Upper lobe of left lung (tissue), 6 donors: ENCODE data around the gene ADORA1. TPM values are rescaled to one million over a fixed set of nuclear protein-coding genes. Genes with fewer than 3 reads are reported as not detected.

ENCODE experiments used
- ATAC-seq, 2 donors: fragments of 200-7000 bp; cut with Tn5 transposase; one replicate each; pipeline ENCODE4 v1.9.1; 2022; ENCODE audit warnings: mild to moderate bottlenecking in 2 of 2, moderate library complexity in 2 of 2; ENCODE audit not compliant: low FRiP score in 2 of 2
- DNase-seq, 2 donors: peaks; one replicate each; pipeline ENCODE4 v3.0.0-alpha.2; 2019 to 2020
- H3K27ac ChIP-seq, 4 donors: fragments of 200-600 bp; sonication (generic); one replicate each; pipeline ENCODE4 v1.5.1; 2016 to 2019
- H3K27me3 ChIP-seq, 4 donors: fragments of 200-600 bp; sonication (generic); one replicate each; pipeline ENCODE4 v1.5.1; 2017 to 2019
- H3K36me3 ChIP-seq, 4 donors: fragments of 200-600 bp; sonication (generic); one replicate each; pipeline ENCODE4 v1.5.1; 2016 to 2019
- H3K4me1 ChIP-seq, 4 donors: fragments of 200-600 bp; sonication (generic); one replicate each; pipeline ENCODE4 v1.5.1; 2018 to 2019
- H3K4me3 ChIP-seq, 4 donors: fragments of 200-600 bp; sonication (generic); one replicate each; pipeline ENCODE4 v1.5.1; 2017 to 2019; ENCODE audit warnings: mild to moderate bottlenecking in 2 of 4, moderate library complexity in 1 of 4
- H3K9me3 ChIP-seq, 4 donors: fragments of 200-600 bp; sonication (generic); one replicate each; pipeline ENCODE4 v1.5.1; 2018 to 2019
- EP300 ChIP-seq, 4 donors: sonication (generic); formaldehyde crosslinking; IDR thresholded peaks; one replicate each; pipeline ENCODE4 v1.5.1; 2017; ENCODE audit warnings: antibody characterized with exemption in 4 of 4, control low read depth in 2 of 4
- POLR2A ChIP-seq, 4 donors: fragments of 450-650 bp; IDR thresholded peaks; one replicate each; pipeline ENCODE4 v1.5.1; 2016 to 2017; ENCODE audit warnings: antibody characterized with exemption in 4 of 4, mild to moderate bottlenecking in 2 of 4
- POLR2AphosphoS5 ChIP-seq, 2 donors: sonication (generic); formaldehyde crosslinking; IDR thresholded peaks; one replicate each; pipeline ENCODE4 v1.5.1; 2017; ENCODE audit warnings: antibody characterized with exemption in 2 of 2
- WGBS, 2 donors: methylation state at CpG; one replicate each; pipeline ENCODE4 v1.1.5; 2017 to 2018; 5-methylcytosine and 5-hydroxymethylcytosine counted together
- total RNA-seq, 6 donors: library from RNA; depleted of rRNA in 4 of 6; stranded (reverse); fragments of >200 nt in 4 of 6; gene quantifications; one replicate each; pipeline versions ENCODE4 v1.1.0 to v1.2.1, GENCODE V29; 2016 to 2021
- TF ChIP-seq, protein P1 (sequence below), 6 experiments: fragments of 450-650 bp in 4 of 6; fragments of 200-600 bp in 2 of 6; sonication (generic) in 2 of 6; IDR thresholded peaks; one replicate each; pipeline ENCODE4 v1.5.1; 2016 to 2019; ENCODE audit warnings: antibody characterized with exemption in 6 of 6
- donor health status: DM: no; HTN: no; CAD: no; lungs with moderate emphysema.
- donor health status: DM: no; HTN: yes; CAD: no; lungs with severe emphysema.

Gene ADORA1
- total RNA-seq, 6 donors from 2014 or later, result 0.20 to 5.4 (median 3.1) TPM

DNA sequence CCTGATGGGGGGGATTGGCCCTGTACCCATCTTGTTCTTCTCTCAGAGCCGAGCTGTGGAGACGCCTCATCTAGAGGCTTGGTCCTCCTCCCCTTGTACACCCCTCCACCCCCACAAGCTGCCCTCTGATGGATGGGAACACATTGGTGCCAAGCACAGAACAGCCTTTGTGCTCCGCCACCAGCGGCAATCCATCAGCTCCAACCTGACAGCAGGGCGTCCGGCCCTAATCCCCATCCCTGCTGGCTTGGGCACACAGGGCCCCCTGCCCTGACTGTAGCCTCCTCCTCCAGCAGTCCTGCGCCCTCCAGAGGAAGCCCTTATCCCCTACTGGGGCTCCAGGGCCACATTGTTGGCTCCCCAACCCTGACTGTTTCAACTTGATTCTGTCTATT is 37.9 kb upstream of the ADORA1 start:
- 67 to 80% methylated on average over 1 to 7 of the region's 7 CpGs for WGBS, 2 donors
- Histone ChIP-seq H3K4me3 (no peak overlapping the region), H3K27me3 (no peaks in the 10 kb centered on the region), H3K9me3 (peaks cover 0 to 4% (median 2%) of the 10 kb centered on the region in 4 donors), H3K36me3 (no peaks in the 10 kb centered on the region), H3K4me1 (no peaks in the 10 kb centered on the region), H3K27ac (no peak overlapping the region)
- no peak for DNase-seq
- ATAC-seq, result no peak
- TF ChIP-seq POLR2AphosphoS5 (IDR thresholded peaks at IDR 0.05), result no peak

DNA sequence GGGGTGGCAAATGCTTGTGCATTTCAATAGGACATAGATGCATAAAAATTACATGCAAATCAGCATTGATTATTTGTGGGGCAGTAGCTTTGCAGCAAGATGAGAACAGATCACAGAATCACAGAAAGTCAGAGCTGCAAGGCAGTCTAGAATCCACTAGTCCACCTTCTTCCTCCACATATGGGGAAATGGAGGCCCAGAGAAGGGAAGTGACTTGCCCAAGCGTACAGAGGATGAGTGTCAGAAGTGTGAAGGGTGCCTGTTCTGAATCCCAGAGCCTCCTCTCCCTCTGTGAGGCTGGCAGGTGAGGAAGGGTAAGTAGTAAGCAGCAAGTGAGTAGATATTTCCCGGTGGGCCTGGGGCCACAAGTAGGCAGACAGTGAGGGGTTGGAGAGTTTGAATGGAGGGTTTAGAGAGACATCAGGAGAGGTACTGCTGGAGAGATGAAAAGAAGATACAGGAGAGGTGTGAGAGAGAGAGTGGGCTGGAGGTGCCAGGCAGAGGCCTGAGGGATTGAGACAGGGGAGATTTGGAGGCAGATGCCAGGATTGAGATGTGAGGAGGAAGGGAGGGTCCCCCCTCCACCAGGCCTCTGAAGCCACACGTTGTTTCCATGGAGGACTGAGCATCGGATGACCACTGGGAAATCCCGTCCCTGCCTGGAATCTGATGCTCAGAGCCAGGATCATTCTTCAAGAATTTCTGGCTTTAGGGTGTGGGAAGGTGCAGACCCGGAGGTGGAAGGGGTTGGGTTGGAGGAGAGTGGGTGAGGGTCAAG is 36.9 kb upstream of the ADORA1 start:
- no peaks in the 10 kb centered on the region for H3K4me1 ChIP-seq
- 78 to 80% methylated on average over 6 of the region's 6 CpGs for WGBS, 2 donors
- H3K4me3 ChIP-seq, result no peak overlapping the region
- H3K27ac ChIP-seq, result no peak overlapping the region
- DNase-seq (no peak), ATAC-seq (no peak)
- peaks cover 0 to 13% (median 10%) of the 10 kb centered on the region in 4 donors for H3K9me3 ChIP-seq
- H3K36me3 ChIP-seq, result no peaks in the 10 kb centered on the region
- no peaks in the 10 kb centered on the region for H3K27me3 ChIP-seq
- TF ChIP-seq, protein P1, sequence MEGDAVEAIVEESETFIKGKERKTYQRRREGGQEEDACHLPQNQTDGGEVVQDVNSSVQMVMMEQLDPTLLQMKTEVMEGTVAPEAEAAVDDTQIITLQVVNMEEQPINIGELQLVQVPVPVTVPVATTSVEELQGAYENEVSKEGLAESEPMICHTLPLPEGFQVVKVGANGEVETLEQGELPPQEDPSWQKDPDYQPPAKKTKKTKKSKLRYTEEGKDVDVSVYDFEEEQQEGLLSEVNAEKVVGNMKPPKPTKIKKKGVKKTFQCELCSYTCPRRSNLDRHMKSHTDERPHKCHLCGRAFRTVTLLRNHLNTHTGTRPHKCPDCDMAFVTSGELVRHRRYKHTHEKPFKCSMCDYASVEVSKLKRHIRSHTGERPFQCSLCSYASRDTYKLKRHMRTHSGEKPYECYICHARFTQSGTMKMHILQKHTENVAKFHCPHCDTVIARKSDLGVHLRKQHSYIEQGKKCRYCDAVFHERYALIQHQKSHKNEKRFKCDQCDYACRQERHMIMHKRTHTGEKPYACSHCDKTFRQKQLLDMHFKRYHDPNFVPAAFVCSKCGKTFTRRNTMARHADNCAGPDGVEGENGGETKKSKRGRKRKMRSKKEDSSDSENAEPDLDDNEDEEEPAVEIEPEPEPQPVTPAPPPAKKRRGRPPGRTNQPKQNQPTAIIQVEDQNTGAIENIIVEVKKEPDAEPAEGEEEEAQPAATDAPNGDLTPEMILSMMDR (IDR thresholded peaks at IDR 0.05), result no peak
- TF ChIP-seq POLR2A (IDR thresholded peaks at IDR 0.05), result no peak
- no peak for TF ChIP-seq EP300 (IDR thresholded peaks at IDR 0.05)
- TF ChIP-seq POLR2AphosphoS5 (IDR thresholded peaks at IDR 0.05), result no peak

DNA sequence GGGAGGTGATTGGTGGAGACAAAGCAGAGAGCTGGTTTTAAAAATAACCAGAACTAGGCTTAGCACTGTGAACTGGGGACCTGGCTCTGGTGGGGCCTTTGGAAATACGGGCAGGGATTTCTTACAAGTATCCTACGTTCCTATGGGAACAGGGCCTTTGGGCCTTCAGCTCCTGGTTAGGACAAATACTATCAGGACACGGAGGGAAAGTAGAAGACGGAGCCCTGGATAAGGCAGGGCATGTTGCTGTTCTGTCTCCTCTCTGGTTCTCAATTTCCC is 36.4 kb upstream of the ADORA1 start:
- Histone ChIP-seq H3K36me3 (no peaks in the 10 kb centered on the region), H3K4me1 (no peaks in the 10 kb centered on the region), H3K4me3 (no peak overlapping the region), H3K27ac (no peak overlapping the region), H3K27me3 (no peaks in the 10 kb centered on the region), H3K9me3 (peaks cover 0 to 14% (median 10%) of the 10 kb centered on the region in 4 donors)
- DNase-seq (no peak), ATAC-seq (no peak)
- TF ChIP-seq, protein P1 (IDR thresholded peaks at IDR 0.05), result no peak
- TF ChIP-seq POLR2A (IDR thresholded peaks at IDR 0.05), result no peak
- no peak for TF ChIP-seq POLR2AphosphoS5 (IDR thresholded peaks at IDR 0.05)
- TF ChIP-seq EP300 (IDR thresholded peaks at IDR 0.05), result no peak
- 77 to 82% methylated on average over 4 of the region's 4 CpGs for WGBS, 2 donors

DNA sequence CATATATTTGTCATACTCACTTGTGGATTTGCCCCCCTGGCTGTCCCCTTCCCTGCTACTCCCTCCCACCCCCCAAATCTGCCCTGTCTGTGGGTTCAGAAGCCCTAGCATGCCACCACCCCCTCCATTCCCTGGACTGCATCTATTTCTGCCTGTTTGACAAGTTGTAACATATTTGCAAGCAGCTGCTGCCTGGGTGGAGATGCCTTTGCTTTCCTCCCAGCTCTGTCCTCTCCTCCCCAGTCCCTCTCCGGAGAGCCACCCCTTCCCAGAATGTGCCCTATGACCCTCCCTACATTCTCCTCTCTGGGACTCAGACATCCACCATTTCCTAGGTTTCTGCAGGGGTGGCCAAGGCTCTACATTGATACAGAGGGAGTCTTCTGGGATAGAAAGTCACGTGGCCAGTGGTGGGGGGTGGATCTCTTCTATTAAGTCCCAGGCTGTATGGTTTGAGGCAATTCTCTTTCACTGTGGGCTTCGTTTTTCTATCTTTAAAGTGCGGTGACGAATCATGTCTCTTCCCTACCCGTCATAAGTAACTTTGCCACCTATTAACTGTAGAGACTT is 35.7 kb upstream of the ADORA1 start:
- H3K27me3 ChIP-seq, result no peaks in the 10 kb centered on the region
- H3K27ac ChIP-seq, result no peak overlapping the region
- TF ChIP-seq POLR2A (IDR thresholded peaks at IDR 0.05), result no peak
- TF ChIP-seq, protein P1 (IDR thresholded peaks at IDR 0.05), result no peak
- no peak for TF ChIP-seq EP300 (IDR thresholded peaks at IDR 0.05)
- no peak for TF ChIP-seq POLR2AphosphoS5 (IDR thresholded peaks at IDR 0.05)
- no peak for ATAC-seq
- H3K4me3 ChIP-seq, result no peak overlapping the region
- H3K9me3 ChIP-seq, result peaks cover 0 to 14% (median 10%) of the 10 kb centered on the region in 4 donors
- H3K36me3 ChIP-seq, result no peaks in the 10 kb centered on the region
- WGBS, 2 donors, result 79 to 83% methylated on average over 6 of the region's 6 CpGs
- DNase-seq, result no peak
- no peaks in the 10 kb centered on the region for H3K4me1 ChIP-seq

DNA sequence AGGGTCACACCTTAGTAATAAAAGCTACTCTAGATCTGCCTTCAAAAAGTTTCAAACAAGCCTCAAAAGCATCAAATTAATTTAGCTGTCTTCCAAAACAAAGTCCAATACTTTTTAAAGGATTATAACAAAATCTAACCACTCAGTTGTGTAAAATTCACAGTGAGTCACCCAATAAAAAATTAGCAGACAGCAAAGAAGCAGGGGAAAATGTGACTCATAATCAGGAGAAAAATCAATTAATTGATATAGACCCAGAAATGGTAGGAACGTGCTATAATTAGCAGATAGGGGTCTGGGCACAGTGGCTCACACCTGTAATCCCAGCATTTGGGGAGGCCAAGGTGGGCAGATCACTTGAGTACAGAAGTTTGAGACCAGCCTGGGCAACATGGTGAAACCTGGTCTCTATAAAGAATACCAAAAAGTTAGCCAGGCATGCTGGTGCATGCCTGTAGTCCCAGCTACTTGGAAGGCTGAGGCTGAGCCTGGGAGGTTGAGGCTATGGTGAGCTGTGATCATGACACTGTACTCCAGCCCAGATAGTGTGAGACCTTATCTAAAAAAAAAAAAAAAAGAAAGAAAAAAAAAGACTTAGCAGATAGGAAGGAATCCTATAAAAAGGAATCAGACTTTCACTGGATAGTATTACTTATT is 33.6 kb upstream of the ADORA1 start:
- H3K27ac ChIP-seq, result no peak overlapping the region
- H3K36me3 ChIP-seq, result no peaks in the 10 kb centered on the region
- TF ChIP-seq POLR2A (IDR thresholded peaks at IDR 0.05) (no peak), EP300 (IDR thresholded peaks at IDR 0.05) (no peak), POLR2AphosphoS5 (IDR thresholded peaks at IDR 0.05) (no peak)
- TF ChIP-seq, protein P1 (IDR thresholded peaks at IDR 0.05), result no peak
- DNase-seq (no peak), ATAC-seq (no peak)
- WGBS, 2 donors, result 89 to 97% methylated on average over 1 of the region's 1 CpG
- peaks cover 0 to 14% (median 10%) of the 10 kb centered on the region in 4 donors for H3K9me3 ChIP-seq
- no peaks in the 10 kb centered on the region for H3K4me1 ChIP-seq
- H3K27me3 ChIP-seq, result no peaks in the 10 kb centered on the region
- no peak overlapping the region for H3K4me3 ChIP-seq
